ENCODE measurements around the gene NEB.

NEB gene

DNA sequence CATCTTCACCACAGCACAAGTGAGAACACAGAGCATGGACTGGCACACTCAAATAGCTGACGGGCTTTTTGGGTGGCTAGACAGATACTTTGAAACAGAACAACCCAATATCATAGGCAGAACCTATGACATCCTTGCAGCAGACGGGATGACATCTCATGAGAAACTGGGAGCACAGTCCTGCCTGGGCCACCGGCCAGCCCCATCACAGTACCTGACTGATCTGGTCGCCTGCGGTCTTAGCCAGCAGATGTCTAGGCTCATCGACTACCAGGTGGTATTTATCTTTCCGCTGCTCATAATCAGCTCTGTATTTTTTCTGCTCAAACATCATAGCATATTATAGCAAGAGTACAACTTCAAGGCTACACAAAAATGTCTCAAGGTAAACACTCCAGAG, 200.3 kb downstream of the NEB start:
- DNase-seq = no peak

DNA sequence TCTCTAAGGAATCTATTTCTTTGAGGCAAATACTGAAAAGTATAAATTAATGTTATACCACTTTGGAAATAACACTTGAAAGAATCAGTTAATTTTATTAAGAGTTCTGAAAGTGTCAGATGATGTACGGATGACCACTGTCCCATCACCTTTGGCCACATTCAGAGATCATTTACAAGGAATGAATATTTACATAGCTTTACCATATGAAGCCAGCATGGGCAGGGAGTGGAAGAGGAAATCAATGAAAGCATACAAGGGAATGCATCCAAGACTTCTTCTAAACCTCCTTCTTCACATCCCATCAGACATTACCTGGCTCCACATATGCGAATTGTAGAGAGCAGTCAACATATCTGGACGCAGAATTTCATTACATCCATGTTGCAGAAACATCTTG, 201.1 kb downstream of the NEB start:
- no peak for DNase-seq

DNA sequence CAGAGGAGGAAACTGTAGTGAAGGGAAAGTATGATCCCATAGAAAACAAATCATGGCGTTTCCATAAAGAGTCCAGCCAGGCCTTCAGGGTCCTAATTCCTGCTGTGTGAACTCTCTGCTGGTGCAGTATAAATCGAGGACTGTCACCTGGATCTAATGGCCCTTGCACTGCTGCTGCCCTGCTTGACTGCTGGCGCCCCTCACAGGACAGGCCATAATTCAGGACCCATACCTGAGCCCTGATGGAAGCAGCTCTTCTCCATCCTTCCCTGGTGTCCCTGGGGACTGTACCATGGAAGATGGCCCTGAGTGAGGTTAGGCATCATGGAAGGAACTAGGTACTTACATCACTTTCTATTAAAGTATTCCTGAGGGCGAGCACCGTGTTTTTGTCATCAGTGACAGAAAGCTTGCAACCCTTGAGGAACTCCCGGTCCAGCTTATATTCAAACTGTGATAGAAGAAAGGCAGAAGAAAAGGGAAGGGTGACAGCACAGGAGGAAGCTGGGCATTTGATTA, 207.6 kb downstream of the NEB start:
- no peak for DNase-seq

DNA sequence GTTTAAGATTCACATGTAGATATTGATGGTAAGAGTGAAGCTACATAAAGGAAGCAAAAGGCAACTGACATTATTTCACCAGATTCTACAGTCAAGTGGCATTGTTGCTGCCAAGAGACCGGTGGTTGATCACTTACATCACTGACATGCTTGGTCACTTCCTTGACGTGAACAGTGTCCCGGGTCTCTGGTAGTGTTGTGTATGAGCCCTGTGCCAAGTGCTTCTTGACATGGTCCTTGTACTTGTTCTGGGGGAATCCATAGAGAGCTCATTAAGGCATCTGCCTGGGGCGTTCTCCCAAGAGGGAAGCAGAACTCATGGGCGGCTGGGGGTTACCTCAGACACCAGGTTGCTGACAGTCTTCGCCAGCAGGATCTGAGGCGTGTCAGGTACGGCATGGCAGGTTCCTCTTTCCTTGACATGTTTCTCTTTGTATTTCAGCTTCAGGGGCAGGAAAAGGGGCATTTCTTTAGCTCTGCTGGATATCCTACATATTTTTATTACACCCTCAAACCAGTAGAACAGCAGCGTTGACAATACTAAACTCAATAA, 208.4 kb downstream of the NEB start:
- DNase-seq = no peak

DNA sequence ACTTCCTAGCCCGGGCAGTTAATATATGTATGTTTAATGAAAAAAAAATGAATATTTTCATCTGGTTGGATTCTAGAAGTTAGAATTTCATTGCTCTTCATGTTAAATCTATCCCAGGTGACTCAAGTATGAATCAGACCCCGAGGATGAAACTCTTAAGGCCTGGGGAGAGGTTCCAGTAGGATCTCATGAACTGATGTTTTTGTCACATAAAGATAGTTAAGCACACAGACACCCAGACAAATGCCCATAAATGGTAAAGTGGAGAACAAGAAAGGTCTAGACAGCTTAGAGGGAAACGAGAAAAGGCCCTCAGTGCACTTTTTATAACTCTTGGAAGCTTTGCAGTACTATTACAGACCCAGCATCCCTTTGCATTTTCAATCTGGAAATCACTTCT, 210.4 kb downstream of the NEB start:
- no peak for DNase-seq

DNA sequence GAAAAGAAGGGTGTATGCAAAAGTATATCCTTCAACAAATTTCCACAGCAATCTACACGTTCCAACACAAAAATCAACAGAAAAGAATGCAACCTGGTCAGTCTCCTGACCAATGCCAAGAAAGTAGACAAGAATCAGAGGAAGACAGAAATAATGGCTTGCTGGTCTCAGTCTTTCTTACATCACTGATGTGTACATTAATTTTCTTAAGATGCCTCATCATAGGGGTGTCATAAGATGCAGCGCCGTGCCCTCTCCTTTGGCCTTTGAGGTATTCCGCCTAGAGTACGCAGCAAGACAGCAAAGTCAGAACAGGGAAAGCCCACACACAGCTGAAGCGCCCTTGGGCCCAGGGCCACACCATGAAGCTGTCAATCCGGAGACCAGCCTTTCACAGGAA, 211.7 kb downstream of the NEB start:
- DNase-seq = no peak

DNA sequence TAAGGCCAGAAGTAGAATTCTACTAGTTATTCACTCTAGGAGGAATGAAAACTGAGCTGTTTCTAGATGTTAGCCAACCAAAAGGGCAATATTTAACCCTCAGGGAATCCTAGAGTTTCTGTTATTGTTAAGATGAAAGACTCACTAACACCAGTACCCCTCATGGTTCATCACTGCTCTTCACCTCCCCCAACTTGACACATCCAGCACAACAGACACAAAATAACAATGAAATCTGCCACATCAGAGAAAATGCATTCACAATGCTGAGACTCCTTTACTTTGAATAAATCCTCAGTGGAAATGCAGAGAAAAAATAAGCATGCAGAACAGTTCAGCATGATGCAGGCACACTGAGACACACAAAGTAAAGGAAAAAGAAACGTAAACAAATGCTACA, 213.3 kb downstream of the NEB start:
- no peak for DNase-seq

DNA sequence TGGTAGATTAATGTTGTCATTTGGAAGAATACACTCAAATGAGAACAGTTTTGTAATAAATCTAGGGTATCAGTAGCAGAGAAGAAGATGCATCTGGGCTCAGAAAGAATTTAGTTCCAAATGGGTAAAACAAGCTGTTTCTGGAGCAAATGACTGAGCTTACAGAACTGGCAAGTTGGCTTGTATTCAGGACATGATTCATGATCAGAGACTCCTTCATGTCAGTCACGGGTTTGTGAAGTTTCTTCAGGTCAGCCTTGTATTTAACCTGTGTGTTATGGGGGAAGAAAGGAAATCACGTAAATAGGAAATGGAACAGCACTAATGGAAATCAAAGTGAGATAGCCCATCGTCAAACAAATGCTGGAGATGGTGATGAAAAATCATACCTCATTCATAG, 215.5 kb downstream of the NEB start:
- no peak for DNase-seq

DNA sequence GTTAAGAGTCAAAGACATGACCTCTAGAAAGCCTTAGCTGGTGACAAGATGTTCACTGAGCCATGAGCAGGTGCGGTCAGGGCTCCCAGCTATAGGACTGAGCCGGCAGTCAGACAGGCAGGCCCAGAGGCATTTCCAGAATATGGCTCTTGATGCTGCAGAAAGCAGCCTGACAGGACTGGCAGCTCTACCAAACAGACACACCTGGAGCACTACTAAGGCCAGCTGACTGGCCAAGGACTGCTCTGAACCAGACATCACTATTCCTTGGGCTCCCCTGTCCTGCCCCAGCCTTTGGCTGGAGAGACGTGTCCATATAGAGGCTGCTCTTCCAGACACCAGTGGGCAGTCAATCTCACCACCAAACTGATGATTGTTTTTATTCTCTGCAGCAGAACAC, 225.8 kb downstream of the NEB start:
- DNase-seq = no peak

DNA sequence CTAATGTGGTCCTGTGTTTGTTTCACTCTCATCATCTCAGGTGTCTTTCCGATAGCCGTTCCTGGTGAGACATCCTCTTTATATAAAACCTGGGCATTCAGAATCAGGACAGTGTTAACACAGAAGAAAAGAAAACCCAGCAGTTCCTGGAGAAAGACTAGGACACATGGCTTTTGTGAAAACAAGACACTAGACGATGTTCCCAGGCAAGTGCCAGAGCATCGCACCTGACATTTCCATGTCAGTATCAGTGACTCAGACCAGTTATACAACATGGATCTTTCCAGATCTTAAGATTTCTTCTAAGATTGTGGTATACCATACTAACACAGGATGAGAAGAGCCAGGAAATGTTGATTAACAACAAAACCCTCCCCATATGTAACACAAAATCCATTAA, 228.1 kb downstream of the NEB start:
- DNase-seq = no peak

DNA sequence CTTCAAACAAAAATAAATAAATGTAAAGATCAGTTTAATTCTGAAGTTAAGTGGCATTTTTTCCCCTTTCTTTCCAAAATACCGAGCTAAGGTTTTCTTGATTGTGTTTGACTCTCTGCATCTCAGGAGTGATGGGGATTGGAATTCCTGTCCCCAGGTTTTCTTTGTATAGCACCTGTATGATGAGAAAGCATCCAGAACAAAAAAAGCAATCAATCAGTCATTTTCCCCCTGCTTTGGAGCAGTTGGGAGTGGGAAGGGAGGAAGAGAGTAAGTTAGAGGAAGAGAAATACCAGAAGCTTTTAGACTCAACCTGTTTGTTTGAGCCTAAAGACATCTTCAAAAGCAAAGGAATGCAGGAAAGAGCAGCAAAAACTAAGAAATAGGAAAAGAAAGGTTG, 236.1 kb downstream of the NEB start:
- no peak for DNase-seq

DNA sequence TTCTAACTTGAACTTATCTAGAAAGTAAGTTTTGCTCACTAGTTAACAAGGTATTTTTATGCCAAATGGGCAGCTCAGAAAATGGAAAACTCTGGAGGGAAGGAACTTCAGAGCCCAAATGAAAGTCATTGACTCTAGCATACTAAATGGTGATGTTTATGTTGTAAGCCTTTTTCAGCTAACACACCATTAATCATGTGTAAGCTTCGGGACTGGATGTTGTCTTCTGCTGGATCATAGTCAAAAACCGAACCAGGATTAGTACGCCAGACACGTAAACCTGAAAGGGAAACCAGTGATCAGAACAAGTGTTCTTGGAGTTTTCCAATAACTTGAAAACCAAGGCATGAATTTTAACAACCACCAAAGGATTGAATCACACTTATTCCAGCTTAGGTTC, 242.8 kb downstream of the NEB start:
- no peak for DNase-seq

DNA sequence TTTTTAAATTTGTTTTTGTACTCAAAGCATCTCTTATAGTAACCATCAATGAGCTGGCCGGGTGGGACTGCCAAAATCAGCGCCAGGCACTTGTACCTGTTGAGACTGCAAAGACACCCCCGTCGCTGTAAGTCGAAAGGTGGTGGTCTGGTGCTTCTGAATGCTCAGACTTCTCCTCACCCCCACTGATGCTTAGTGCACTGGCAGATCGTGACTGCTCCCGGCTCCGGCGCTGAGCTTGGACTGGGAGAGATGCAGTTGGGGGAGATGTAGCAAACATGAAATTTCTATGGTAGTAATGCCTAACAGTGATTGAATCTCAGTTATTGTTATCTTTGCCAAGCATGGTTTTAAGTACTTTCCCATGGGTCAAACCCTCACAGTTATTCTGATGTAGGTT, 244.0 kb downstream of the NEB start:
- no peak for DNase-seq

DNA sequence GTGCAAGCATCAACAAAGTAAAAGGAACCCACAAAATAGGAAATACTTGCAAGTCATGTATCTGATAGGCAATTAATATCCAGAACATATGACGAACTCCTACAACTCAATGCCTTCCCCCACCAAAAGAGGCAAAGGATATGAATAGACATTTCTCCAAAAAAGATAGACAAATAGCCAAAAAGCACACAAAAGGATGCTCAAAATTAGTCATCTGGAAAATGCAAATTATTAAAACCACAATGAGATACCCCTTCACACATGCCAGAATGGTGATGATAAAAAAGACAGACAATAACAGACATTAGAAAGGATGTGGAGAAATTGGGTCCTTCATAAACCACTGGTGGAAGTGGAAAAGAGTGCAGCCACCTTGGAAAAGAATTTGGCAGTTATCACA, 248.2 kb downstream of the NEB start:
- no peak for DNase-seq

DNA sequence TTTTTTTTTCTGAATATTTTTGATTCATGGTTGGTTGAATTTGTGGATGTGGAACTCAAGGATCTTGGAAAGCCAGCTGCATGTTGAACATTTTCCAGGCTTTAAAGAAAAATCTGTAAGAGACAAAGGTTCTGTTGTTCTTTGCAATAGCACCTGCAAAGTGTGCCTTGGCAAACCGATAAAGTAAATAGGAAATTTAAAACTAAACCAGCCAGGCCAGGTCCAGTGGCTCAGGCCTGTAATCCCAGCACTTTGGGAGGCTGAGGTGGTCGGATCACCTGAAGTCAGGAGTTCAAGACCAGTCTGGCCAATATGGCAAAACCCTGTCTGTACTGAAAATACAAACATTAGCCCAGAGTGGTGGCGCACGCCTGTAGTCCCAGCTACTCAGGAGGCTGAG, 250.2 kb downstream of the NEB start:
- DNase-seq = no peak

DNA sequence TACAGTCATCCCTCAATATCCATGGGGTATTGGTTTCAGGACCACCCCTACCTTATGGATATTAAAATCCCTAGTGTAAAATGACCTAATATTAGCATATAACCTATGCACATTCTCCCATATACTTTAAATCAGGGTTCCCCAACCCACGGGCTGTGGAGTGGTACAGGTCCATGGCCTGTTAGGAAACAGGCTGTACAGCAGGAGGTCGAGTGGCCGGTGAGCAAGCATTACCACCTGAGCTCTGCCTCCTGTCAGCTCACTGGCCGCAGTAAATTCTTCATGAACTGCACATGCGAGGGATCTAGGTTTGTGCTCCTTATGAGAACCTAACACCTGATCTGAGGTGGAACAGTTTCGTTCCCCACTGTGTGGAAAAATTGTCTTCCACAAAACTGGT, 250.7 kb downstream of the NEB start:
- DNase-seq = no peak

DNA sequence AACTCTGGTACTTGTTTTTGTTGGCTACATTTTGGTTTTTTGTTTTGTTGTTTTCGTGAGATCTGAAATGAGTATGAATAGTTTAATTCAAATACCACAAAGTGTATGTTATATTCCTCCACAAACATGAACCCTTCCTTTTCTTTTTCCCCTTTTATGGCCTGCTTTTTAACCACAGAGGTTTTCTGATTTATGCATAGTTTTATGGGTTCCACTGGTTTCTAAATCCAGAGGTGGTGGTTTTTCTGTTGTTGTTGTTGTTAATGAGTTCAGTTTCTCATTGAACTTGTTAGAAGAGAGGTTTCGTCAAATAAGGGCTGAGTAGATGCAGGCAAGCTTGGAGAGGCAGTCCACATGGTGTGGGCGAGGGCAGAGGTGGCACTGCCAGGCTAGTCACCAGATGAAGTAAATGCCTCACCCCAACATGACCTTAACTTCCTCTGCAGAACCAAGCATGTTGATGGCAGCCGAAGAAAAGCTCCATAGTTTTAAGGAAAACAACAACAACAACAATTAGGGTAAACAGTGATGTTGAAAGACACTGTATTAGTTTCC, 252.0 kb downstream of the NEB start:
- no peak for DNase-seq

DNA sequence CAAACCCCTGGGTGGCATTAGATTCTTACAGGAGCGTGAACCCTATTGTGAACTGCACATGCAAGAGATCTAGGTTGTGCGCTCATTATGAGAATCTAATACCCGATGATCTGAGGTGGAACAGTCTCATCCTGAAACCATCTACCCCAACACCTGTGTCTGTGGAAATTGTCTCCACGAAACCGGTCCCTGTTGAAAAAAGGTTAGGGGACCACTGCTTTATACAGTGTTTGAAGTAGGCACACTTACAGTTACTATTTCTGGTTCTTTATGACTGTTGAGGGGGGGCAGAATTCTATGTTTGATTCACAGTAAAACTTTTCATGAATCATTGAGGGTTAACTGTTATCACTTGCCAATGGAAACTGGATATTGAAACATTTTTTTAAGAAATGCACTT, 252.5 kb downstream of the NEB start:
- no peak for DNase-seq

DNA sequence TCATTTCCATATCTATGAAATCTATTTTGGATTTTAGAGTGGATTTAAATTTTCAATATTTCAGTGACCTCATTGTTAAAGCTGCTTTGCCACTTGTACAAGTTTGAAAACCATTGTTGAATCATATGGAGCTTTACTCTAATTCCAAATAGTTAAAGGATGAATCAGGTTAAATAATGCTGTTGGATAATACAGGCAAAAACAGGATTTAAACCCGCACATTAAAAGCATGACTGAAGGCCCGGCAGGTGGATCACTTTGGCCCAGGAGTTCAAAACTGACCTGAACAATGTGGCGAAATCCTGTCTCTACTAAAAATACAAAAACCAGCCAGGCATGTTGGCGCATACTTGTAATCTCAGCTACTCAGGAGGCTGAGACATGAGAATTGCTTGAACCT, 256.3 kb downstream of the NEB start:
- DNase-seq = no peak

DNA sequence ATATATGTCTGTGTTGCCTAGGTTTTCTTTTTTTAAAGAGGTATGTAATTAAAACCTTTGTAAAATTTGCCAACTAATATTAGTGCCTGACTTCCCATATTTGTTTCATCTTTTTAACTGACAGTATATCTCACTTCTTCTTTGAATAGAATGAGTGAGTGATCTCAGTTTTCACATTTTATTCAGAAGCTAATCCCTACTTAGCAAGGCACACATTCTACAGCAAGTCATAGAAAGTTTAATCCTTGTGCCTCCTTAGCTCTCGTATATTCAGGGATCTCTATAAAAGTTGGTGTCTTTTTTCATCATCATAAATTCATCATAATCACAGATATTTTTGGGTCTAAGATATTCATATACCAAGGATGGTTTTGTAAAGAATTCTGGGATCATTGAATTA, 258.0 kb downstream of the NEB start:
- no peak for DNase-seq

DNA sequence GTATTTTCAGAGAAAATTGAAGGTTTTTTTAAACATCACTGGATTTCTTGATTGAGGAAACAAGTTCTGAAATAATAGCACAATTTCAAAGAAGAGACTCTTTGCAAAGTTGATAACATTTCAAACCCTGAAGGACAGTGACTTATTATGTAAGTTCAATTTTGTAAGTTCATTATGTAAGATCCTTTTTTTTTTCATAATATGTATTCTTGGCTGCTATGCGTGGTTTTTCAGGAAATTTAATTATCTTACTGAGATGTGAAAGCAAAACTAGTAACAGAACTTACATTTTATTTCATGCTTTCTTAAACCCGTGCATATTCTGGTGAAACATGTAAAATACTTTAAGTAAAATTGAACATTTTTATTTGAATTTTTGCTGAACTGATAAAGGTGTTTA, 259.2 kb downstream of the NEB start:
- no peak for DNase-seq

DNA sequence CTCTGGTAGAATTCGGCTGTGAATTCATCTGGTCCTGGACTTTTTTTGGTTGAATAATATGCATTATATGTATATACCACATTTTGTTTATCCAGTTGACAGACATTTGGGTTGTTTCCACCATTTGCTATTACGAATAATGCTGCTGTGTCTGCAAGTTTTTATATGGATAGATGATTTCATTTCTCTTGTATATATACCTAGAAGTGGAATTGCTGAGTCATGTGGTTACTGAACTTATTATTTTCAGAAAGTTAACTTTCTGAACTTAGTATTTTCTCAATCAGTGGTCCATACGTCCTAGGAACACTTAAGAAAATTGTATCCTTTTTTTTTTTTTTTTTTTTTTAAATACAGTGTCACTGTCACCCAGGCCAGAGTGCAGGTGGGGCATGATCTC, 261.3 kb downstream of the NEB start:
- no peak for DNase-seq

DNA sequence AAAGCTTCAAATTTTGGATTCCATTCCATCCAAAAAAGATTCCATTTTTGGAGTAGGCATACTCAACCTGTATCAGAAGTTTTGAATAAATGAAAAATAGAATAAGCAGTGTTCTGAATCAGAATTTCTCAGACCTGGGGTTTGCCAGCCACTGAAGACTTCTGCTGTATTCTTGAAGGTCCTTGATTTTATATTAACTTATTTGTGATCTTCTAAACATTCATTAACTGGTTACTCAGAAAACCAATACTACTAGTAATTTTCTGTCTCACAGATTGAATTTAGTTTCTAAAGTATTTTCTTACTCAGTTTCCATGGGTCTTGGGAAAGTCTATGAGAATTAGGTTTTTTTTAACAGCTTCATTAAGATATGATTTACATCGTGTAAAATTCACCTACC, 263.7 kb downstream of the NEB start:
- no peak for DNase-seq

DNA sequence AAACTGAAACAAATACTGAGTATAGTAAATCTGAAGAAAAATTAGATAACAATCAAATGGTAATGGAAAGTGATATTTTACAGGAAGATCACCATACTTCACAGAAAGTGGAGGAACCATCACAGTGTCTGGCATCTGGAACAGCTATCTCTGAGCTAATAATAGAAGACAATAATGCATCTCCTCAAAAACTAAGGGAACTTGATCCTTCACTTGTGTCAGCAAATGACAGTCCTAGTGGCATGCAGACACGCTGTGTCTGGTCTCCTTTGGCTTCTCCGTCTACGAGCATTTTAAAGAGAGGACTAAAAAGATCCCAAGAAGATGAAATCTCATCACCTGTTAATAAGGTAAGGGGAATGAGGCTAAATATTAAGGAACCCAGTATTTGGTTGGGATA, 268.5 kb downstream of the NEB start:
- no peak for DNase-seq

DNA sequence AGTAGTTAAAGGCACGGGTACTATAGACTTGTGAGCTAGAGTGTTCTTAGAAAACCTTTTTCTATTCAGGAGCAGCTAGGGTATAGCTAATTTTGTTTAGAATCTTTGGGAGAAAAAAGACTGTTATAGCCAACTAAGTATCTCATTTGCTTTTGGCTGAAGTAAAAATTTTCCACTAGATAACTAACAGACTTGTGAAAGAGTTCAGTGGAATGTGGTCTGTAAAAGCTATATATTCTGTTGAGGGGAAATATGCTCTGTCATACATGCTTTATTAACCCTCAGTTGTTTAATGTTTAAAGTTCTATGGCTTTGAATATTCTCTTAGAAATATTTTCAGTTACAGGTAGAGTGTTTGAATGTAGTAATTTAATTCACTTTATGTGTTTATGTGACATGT, 274.9 kb downstream of the NEB start:
- no peak for DNase-seq

DNA sequence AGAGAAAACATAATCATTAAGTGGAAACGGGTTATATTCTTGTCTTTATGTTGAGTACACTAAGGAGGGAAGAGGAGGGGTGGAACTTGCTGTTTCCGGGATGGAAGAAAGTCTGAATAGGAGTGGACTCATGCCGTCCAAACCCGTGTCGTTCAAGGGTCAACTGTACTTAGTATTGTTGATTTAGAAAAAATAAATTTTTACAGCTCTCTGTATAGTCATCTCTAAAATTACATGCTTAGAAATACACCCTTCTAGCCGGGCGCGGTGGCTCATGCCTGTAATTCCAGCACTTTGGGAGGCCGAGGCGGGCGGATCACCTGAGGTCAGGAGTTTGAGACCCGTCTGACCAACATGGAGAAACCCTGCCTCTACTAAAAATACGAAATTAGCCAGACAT, 295.1 kb downstream of the NEB start:
- DNase-seq = no peak

All from activated CD4-positive, alpha-beta T cell treated with anti-CD3 and anti-CD28 coated beads, Interleukin-2, amount 50 U/mL, for 4 hours (primary cell).